Fibroblast of mammary gland (primary cell): Measurements from ENCODE around the gene CD3D.

Experiments used
- DNase-seq: peaks from one replicate; pipeline ENCODE4 v3.0.0-alpha.2; 2010; ENCODE audit warnings: low read depth
- H3K4me3 ChIP-seq: 2 replicates; pipeline ENCODE4 v1.5.1; 2011; ENCODE audit warnings: low read depth, mild to moderate bottlenecking, low read length, moderate library complexity; ENCODE audit not compliant: control insufficient read depth
- TF ChIP-seq, protein P1 (sequence below): conservative IDR thresholded peaks from 2 replicates; pipeline ENCODE4 v1.5.1; 2011; ENCODE audit warnings: low read depth, low read length, inconsistent platforms; ENCODE audit not compliant: control insufficient read depth, insufficient read depth

The CD3D gene

DNA sequence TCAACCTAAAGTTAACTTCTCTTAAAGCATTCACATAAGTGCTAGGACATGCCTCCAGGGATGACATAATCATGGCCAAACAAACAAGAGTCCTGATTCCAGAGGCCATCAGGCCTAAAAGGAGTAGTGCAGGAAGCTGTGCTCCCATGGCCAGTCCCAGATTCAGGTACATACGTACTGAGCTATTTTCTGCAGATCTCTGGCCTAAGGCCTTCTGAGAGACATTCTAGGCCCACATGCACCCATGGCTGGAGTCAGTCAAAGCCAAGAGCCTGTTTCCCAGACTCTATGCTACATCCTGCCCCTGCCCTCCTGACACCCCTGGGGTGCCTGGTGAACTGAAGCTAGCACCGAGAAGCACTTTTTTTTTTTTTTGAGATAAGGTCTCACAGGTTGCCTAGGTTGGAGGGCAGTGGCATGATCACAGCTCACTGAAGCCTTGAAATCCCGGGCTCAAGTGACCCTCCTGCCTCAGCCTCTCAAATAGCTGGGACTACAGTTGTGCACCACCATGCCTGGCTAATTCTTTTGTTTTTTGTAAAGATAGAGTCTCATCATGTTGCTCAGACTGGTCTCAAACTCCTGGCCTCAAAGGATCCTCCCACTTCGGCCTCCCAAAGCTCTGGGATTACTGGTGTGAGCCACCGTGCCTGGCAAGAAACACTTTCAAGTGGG, 553 bp downstream of the CD3D start:
- TF ChIP-seq, protein P1, sequence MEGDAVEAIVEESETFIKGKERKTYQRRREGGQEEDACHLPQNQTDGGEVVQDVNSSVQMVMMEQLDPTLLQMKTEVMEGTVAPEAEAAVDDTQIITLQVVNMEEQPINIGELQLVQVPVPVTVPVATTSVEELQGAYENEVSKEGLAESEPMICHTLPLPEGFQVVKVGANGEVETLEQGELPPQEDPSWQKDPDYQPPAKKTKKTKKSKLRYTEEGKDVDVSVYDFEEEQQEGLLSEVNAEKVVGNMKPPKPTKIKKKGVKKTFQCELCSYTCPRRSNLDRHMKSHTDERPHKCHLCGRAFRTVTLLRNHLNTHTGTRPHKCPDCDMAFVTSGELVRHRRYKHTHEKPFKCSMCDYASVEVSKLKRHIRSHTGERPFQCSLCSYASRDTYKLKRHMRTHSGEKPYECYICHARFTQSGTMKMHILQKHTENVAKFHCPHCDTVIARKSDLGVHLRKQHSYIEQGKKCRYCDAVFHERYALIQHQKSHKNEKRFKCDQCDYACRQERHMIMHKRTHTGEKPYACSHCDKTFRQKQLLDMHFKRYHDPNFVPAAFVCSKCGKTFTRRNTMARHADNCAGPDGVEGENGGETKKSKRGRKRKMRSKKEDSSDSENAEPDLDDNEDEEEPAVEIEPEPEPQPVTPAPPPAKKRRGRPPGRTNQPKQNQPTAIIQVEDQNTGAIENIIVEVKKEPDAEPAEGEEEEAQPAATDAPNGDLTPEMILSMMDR: no peak
- H3K4me3 ChIP-seq: no peak overlapping the region
- DNase-seq: no peak

DNA sequence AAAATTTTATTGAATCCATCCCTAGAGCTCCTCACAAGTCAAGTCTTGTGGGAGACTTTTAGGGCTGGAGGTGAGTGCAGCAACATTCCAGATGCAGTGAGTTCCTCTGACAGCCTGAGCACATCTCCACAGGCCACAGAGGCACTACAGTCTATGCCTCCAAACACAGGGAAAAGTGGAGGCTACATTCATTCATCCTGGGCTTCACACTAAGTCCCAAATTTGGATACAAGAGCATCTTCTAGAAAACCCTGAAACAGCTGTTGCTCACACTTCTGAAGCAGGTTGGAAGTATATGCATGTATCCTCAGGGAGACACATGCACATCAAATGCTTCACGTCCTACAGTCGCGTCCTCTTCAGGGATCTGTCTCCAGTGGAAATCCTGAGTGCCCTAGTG, 1.2 kb downstream of the CD3D start:
- DNase-seq: no peak
- TF ChIP-seq, protein P1: no peak
- no peak overlapping the region for H3K4me3 ChIP-seq

DNA sequence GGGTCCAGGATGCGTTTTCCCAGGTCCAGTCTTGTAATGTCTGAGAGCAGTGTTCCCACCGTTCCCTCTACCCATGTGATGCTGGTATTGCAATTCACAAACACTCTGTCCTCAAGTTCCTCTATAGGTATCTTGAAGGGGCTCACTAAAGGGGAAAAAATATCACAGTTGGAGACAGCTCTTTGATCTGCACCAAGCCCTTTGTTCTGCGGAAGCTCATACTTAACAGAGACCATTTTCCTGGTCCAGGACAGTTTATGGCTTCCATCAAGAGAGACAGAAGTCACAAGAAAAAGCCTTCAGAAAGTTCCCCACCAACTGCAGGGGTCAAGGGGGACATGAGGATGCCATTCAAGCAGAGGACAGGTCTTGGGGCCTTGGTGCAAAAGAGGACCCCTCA, 2.1 kb downstream of the CD3D start:
- no peak overlapping the region for H3K4me3 ChIP-seq
- no peak for DNase-seq
- TF ChIP-seq, protein P1: no peak

DNA sequence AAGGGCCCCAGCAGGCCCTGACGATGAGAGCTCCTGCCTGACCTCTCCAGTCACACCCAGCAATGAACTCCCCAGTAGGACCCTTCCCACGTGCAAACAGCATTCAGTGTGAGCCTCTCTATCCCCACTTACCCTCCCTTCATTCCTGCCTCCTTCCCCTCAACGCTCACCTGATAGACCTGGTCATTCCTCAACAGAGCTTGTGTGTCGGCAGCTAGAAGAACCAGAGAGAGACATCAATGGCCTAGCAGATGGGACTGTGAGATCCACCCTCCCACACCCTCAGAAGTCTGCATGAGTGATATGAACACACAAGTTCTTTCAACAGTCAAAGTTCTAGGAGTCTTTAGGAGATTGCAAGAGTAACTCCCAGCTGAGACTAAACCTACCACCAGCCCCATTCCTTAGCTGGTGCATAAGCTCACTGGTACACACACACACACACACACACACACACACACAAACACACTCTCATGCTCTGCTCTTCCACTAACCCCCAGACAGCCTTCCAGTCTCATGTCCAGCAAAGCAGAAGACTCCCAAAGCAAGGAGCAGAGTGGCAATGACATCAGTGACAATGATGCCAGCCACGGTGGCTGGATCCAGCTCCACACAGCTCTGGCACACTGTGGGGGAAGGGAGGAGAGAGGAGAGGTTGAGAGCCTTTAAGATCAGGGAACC, 3.1 kb downstream of the CD3D start:
- TF ChIP-seq, protein P1: no peak
- no peak for DNase-seq
- H3K4me3 ChIP-seq: no peak overlapping the region

DNA sequence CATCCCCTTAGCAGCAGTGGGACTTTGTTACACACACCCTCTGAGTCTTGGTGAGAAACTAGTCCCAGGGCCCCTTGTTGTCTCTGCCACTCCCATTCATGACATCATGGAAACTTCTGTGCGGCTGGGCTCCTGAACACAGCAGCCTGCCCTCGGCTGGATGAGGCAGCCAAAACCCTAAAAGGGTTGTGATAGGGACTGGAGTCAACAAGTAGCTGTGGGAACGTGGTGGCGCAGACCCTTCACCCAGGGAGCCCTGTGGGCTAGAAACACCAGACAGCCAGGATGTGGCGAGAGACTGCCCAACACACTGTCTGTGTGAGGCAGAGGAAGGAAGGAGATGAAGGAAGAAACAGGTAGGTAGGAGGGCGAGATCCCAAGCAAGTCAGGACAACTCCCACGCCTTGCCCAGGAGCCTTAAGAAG, 3.9 kb downstream of the CD3D start:
- DNase-seq: no peak
- no peak overlapping the region for H3K4me3 ChIP-seq
- TF ChIP-seq, protein P1: no peak

DNA sequence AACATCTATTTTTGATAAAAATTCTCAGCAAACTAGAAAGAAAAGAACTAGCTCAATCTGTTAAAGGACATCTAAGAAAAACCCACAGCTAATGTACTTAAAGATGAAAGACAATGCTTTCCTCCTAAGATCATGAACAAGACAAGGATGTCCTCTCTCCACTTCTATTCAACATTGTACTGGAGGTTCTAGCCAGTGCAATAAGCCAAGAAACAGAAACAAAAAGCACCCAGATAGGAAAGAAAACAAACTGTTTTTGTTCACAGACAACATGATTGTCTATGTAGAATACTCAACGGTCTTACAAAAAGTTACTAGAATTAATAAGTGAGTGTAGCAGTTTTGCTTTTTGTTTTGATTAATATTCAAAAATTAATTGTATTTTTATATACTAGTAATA, 7.8 kb downstream of the CD3D start:
- TF ChIP-seq, protein P1: no peak
- no peak for DNase-seq
- H3K4me3 ChIP-seq: no peak overlapping the region
